CD4-positive, alpha-beta T cell treated with Interleukin-17A for 1 hour (primary cell): Measurements from ENCODE around the gene RNF31.

Experiments
- DNase-seq: peaks from one replicate; pipeline ENCODE4 v3.0.0-alpha.2; 2020

Gene RNF31

GRCh38 chr14:24204163-24205146 is 57.2 kb downstream of the RNF31 start:
- DNase-seq, result no peak

- no peak for DNase-seq
These were observed 59.2 kb downstream of the RNF31 start for GRCh38 chr14:24206260-24207103.

DNA sequence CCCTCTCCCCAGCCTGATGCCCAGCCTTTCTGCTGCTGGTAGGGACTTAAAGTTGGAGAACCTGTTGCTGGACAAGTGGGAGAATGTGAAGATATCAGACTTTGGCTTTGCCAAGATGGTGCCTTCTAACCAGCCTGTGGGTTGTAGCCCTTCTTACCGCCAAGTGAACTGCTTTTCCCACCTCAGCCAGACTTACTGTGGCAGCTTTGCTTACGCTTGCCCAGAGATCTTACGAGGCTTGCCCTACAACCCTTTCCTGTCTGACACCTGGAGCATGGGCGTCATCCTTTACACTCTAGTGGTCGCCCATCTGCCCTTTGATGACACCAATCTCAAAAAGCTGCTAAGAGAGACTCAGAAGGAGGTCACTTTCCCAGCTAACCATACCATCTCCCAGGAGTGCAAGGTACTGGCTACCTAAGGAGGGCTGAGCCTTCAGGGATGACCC is 59.8 kb downstream of the RNF31 start:
- DNase-seq, result peak; percentile 18

DNA sequence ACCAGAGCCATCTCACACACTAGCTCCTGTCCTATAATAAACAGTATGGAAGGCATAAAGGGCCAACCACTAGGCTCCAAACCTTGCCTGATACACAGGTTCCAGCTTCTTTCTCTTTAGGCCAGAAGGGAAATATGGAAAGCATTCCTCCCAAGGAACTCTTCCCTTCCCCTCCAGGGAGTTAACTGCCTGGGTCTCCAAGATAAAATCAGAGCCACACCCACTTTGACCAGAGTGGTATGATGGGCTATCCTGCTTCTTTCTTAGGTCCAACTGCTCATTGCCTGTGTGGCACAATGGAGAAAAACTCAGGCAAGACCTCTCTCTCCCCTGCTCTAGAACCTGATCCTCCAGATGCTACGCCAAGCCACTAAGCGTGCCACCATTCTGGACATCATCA is 60.3 kb downstream of the RNF31 start:
- no peak for DNase-seq
